Choroid plexus epithelial cell (primary cell): ENCODE data around the gene RPL10A.
"Not testable (repeated sequence)": the region's sequence is repeated elsewhere in the genome, so short reads cannot be mapped to it uniquely, and the experiment has no call there.

ENCODE experiments used
- DNase-seq: peaks from one replicate; pipeline ENCODE4 v3.0.0-alpha.2; 2010; ENCODE audit warnings: low read depth
- H3K4me3 ChIP-seq: 2 replicates; pipeline ENCODE4 v1.5.1; 2011; ENCODE audit warnings: low read depth, mild to moderate bottlenecking, control low read depth, low read length, moderate library complexity
- CTCF ChIP-seq: conservative IDR thresholded peaks from 2 replicates; pipeline ENCODE4 v1.5.1; 2011; ENCODE audit warnings: low read depth, mild to moderate bottlenecking, control low read depth, inconsistent platforms, low read length, moderate library complexity

Gene RPL10A

DNA sequence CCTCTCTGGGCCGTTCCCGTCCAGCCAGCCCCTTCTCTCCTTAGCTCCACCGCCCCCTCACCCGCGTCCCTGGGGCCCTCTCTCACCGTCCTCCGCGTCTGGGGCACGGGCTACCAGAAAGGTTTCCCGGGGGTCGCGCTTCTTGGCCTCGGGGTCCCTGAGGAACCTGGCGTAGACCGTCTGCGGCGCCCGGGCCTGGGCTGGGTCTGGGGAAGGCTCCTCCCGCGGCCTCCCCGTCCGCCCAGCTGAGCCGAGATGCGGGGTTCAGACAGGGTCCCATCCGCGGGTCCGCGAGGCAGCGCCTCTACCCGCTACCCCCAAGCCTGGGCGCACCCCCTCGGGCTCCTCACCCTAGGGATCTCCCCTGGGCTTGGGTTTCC is 43.4 kb downstream of the RPL10A start:
- TF ChIP-seq CTCF, result no peak
- H3K4me3 ChIP-seq, result peak overlapping the region; percentile 14
- no peak for DNase-seq

GRCh38 chr6:35512006-35512405 is 43.8 kb downstream of the RPL10A start:
- no peak for TF ChIP-seq CTCF
- no peak for DNase-seq
- no peak overlapping the region for H3K4me3 ChIP-seq

GRCh38 chr6:35512740-35513139 is 44.5 kb downstream of the RPL10A start, which contains the start of gene TULP1:
Gene TULP1, minus strand, starts transcription at chr6:35512896. Its CDS starts 38 bp downstream, at chr6:35512858.
- DNase-seq, result no peak
- TF ChIP-seq CTCF, result no peak
- H3K4me3 ChIP-seq, result peak within 1 kb of the TSS; percentile 14

DNA sequence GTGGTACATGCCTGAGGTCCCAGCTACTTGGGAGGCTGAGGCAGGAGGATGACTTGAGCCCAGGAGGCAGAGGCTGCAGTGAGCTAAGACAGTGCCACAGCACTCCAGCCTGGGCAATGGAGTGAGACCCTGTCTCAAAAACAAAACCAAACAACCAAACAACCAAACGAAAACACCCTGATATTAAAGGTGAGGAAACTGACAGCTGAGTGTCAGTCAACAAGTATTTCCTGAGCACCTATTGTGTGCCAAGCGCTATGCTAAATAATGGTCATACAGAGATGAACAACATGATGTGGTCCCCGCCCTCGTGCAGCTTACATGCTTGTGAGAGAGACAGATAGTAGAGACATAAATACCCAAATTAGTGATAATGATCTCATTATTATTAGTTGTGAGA is 46.4 kb downstream of the RPL10A start:
- no peak overlapping the region for H3K4me3 ChIP-seq
- no peak for TF ChIP-seq CTCF
- DNase-seq, result no peak

DNA sequence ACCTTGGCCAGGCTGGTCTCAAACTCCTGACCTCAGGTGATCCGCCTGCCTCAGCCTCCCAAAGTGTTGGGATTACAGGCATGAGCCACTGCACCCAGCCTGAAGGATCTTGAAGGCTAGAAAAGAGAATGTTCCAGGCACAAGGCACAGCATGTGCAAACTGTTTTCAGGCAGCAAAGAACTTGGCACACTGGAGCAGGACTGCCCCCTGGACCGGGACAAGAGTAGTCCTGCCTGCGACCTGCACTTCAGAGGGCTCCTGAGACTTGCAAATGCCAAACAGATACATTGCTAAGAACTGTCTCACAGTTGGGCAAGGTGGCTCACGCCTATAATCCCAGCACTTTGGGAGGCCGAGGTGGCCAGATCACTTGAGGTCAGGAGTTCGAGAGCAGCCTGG is 47.7 kb downstream of the RPL10A start:
- not testable (repeated sequence) for DNase-seq, H3K4me3 ChIP-seq

- H3K4me3 ChIP-seq, result no peak overlapping the region
- no peak for TF ChIP-seq CTCF
- DNase-seq, result no peak
Observed at GRCh38 chr6:35516712-35517111, 48.5 kb downstream of the RPL10A start.

DNA sequence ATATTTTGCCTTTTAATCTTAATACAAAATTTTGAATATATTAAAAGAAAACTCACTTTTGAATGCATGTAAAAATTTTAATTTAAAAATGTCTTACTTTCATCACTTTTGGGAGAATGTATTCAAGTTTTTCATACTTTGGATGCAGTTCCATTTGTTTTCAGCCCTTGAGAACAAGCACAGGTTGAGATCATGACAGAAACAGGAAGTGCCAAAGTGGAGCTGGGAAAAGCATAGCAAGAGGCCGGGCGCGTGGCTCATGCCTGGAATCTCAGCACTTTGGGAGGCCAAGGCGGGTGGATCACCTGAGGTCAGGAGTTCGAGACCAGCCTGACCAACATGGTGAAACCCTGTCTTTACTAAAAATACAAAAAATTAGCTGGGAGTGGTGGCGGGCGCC is 49.8 kb downstream of the RPL10A start:
- DNase-seq, H3K4me3 ChIP-seq: not testable (repeated sequence)

DNA sequence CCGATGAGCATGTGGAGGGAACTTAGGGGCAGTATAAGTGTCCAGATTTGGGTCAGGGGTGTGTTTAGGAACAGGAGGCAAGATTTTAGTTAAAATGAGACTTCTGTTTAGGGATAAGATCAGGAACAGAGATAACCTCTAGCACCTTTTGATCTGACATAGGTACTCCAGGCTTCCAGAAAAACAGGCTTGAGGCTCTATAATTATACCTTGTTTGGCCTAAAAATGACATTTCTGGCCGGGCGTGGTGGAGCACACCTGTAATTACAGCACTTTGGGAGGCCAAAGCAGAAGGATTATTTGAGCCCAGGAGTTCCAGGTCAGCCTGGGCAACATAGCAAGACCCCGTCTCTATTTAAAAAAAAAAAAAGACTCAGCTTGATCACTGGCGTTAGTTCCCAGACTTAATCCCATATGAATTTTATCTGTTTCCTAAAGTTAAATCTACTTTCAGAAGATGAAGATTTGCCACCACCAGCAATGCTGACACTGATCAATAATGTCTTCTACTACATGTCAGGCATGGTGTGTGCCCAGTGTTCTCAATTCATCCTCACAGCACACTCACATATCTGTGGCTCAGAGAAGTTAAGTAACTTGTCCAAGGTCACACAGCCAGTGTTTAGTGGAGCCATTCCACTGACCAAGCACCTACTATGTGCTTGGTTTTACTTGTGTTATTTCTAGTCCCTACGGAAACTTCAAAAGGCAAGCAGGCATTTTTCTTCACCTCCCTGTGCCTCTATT is 50.5 kb downstream of the RPL10A start:
- no peak for TF ChIP-seq CTCF
- DNase-seq, result no peak
- no peak overlapping the region for H3K4me3 ChIP-seq
